NCI-H2196 (cell line): Measurements from ENCODE around the gene LSM10.

ENCODE experiments used
- DNase-seq: peaks from one replicate; lab custom pipeline; 2025; ENCODE audit not compliant: unreplicated experiment; lab: John Stamatoyannopoulos, UW

Gene LSM10

DNA sequence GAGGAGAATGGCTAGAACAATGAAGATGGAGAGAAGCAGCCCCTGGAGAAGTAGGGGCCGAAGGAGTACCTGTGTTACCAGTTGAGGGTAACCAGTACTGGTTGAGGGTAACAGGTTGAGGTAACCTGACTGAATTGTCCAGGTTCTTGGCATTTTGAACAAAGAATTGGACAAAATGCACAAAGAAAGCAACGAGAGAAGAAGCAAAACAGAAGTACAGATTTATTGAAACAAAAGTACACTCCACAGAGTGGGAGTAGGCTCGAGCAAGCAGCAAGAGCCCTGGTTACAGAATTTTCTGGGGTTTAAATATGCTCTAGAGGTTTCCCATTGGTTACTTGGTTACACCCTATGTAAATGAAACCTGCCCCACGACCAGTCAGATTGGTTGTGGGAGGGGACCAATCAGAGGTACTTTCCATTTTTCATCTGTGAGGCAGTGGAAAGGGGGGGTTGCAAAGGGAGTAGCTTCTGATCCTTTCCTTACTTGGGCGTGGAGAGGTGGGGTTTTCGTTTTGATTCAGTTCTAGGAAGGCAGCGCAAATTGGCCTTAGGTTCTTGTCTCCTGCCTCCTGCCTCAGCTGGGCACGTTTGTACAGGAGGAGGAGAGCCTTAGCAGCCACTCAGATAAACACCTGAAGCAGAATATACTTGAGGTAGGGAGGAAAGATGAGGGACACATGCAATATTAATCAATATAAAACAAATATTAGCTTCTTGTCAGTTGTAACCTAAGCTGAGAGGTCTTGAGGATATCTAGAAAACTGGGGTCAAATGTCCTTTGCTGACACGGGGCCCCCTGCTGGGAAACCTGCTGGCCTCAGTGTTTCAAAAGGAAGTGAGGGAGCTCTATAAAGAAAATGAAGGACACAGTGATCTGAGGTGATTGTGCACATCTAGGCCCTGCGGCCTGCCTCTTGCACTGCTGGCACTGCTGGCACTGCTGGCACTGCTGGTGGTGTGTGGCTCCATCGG is 14.3 kb upstream of the LSM10 start:
- peak; percentile 43 for DNase-seq

DNA sequence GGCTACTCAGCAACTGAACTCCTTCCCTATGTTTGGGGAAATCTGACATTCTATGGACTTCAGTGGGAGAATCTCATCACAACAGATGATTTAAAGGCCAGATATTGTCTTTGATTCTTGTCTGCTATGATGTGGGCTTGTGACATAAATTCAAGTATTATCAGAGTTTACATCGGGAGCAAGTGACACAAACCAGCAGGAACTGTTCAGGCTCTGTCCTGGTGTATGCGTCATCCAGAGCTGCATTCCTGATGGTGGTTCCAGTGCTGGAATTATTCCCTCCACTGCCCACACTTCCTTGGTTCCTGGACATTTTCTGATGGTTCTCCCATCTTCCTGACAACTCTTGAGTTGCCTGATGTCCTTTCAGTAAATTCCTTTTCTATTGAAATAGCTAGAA is 10.8 kb upstream of the LSM10 start:
- DNase-seq: no peak

DNA sequence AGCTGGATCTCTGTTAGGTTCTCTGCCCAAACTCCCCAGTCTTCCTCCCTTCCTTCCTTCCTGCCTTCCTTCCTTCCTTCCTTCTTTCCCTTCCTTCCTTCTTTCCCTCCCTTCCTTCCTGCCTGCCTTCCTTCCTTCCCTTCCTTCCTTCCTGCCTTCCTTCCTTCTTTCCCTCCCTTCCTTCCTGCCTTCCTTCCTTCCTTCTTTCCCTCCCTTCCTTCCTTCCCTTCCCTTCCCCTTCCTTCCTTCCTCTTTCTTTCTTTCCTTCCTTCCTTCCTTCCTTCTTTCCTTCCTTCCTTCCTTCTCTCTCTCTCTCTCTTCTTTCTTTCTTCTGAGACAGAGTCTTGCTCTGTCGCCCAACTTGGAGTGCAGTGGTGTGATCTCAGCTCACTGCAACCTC is 8.7 kb upstream of the LSM10 start:
- no peak for DNase-seq

GRCh38 chr1:36402504-36402890 is 4.8 kb upstream of the LSM10 start:
- no peak for DNase-seq

- no peak for DNase-seq
Observed at GRCh38 chr1:36401602-36402503, 4.1 kb upstream of the LSM10 start.

DNA sequence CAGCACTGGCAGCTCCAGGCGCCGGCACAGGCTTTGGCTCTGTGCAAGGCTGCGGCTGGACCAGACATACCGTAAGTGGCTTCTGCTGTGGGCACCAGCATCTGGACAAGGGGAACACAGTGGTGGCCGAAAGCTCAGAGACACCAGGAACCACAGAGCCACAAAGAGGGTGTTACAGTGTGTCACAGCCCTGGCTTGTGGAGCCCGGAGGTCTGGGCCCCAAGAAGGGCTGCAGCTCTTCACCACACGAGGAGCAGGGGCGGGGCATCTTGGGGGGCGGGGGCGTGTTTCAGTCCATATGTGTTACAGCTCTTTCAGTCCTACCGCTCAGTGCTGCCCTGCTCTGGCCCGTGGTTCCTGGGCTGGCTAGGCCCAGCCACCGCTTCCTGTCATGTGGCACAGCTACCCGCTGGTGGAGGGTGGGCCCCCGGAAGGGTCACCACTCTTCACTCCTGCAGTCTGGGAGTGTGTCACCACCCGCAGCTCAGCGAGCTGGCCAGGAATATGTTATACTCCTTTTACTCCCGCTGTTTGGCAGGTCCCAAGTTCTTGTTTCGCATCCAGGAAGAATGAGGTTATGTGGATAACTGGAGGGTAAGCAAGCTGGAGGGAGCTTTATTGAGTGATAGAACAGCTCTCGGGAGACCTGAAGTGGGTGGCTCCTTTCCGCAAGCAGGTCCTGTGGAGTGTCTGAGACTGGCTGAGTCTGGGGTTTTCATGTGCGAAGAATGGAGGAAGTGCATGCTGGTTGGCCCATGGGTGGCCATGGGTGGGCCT is 3.3 kb upstream of the LSM10 start:
- no peak for DNase-seq

- no peak for DNase-seq
Observed at GRCh38 chr1:36400514-36400824, 2.8 kb upstream of the LSM10 start.

- DNase-seq: no peak
Observed at GRCh38 chr1:36398370-36398977, 766 bp upstream of the LSM10 start.

DNA sequence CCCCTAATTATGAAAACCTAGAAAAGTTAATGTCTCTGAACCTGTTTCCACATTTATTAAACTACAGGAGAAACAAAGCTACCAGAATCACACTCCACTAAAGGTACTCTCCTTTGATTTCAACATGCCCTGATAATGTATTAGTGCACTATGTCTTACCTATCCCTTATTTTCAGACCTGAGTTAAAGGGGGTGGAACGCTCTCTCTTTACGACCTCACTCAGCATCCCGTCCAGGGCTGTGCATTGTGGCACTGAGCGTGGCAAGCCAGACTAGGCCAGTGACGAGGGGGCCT is 678 bp downstream of the LSM10 start:
- DNase-seq: no peak

DNA sequence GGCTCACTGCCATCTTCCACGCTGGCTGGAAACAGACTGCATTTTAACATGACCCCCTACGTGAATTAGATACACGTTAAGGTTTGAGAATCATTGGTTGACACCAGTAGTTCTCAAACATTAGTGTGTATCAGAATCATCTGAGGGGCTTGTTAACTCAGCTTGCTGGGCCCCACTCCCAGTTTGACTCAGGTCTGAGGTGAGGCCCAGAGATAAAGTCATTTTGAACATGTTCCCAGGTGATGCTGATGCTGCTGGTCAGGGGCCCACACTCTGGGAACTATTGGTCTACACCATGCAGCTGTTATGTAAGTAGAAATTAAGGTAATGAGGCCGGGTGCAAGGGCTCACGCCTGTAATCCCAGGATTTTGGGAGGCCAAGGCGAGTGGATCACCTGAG is 1.3 kb downstream of the LSM10 start:
- no peak for DNase-seq

DNA sequence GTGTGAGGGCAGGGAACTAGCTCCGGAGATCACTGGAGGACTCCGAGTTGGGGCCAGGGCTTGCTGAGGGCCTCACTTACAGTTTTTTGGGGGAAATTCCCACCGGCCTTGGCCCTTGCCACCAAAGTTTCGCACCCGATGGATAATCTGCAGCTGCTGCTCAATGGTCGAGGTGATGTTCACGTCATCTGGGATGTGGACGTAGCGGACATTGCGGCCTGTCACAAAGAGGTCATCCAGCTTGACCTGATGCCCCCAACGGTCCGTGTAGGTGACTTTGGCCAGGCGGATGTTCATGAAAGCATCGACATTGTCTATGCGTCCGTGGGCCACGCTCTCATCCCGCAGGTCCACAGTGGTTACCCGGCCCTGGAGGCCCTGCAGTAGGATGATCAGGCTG is 4.0 kb downstream of the LSM10 start:
- no peak for DNase-seq

GRCh38 chr1:36392836-36393235 is 4.9 kb downstream of the LSM10 start:
- DNase-seq: no peak

DNA sequence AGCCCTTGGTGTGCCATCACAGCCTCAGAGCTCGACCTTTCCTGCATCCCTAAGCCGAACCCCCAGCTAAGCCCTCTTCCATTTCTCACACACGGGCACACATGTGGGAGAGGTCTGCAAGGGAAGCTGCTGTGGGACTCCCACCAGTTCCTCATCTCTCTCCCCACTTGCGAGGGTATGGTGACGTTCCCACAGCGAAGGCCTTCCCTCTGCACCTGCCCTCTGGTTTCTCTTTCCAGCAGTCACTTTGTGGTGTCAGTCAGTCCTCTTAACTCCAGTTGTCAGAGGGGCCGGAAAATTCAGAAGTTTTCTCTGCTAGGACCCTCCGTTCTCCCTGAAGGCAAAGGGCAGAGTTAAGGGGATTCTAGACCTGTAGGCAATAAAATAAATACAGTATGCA is 6.4 kb downstream of the LSM10 start:
- no peak for DNase-seq

GRCh38 chr1:36390411-36390810 is 7.3 kb downstream of the LSM10 start:
- DNase-seq: no peak

- no peak for DNase-seq
Observed at GRCh38 chr1:36389999-36390398, 7.7 kb downstream of the LSM10 start.

GRCh38 chr1:36389261-36389660 is 8.4 kb downstream of the LSM10 start:
- no peak for DNase-seq

DNA sequence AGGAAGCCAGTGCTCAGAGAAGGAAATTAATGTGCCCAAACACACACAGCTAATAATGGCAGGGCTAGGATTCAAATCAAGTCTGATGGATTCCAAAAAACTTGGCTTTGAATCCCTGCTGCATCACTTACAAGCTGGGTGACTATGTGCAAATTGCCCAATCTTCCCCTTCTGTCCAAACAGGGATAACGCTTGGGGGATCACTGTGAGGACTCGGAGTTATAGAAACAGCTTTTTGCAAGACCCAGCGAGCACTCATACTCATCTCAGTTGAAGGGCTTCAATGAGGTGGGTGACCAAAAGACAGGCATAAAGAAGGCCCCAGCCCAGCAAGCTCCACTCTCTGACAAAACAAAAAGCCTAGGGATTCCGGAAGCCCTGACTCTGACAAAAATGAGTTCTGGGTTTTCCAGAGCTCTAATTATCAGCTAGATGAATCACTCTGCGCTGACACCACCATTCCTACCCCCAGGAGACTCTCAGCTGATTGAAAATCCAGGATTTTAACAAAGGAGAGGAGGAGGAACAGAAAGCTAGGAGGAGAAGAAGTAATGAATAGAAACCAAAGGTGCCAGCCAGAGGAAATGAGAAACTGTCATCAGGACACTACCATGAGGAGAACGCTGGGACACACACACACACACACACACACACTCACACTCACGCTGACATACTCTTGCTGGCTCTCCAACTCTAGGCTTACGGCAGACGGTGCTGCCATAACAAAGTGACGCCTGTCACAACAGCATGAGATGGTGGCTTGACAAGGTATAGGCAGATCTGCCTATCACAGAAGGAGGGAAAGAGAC is 10.4 kb downstream of the LSM10 start:
- no peak for DNase-seq

DNA sequence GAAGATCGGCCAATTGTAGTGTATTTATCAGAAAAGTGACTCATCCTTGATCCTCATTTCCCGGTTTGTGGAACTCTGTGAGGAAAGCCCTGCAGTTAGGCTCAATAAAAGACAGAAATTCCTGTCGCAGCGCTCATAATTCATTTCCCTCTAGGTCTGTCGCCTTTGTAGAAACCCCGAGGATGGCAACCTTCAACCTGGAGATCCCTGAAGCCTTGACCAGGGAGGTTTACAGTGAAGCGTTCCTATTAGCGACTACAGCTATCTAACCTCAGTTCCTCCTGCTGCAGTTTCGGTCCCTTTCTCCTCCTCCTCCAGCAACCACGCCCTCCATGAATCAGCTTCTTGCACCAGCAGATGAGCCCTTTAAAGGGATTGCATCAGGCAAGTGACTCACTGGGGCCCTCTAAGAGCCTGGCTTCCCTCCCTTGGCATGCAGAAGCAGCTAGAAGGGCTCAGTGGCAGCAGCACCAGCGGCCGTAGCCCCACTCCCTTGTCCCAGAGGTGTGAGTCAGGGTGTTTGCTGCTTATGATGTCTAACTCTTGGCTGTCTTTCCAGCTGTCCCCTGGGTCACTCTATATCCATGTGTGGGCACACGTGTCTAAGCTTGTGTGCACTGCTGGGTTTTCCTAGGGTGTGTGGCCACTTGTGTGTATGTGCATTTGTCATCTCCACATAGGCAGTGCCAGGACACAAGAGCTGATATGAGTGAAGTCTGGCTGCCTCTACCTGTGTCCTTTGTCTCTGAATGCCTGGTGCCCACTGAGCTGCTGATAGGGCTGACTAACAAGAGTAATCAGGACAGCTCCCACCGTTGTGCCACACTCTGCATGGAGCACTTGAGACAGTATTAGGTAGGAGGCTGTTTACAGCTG is 11.2 kb downstream of the LSM10 start:
- DNase-seq: peak; percentile 91
